ENCODE results near the gene CENPM.

CENPM gene

DNA sequence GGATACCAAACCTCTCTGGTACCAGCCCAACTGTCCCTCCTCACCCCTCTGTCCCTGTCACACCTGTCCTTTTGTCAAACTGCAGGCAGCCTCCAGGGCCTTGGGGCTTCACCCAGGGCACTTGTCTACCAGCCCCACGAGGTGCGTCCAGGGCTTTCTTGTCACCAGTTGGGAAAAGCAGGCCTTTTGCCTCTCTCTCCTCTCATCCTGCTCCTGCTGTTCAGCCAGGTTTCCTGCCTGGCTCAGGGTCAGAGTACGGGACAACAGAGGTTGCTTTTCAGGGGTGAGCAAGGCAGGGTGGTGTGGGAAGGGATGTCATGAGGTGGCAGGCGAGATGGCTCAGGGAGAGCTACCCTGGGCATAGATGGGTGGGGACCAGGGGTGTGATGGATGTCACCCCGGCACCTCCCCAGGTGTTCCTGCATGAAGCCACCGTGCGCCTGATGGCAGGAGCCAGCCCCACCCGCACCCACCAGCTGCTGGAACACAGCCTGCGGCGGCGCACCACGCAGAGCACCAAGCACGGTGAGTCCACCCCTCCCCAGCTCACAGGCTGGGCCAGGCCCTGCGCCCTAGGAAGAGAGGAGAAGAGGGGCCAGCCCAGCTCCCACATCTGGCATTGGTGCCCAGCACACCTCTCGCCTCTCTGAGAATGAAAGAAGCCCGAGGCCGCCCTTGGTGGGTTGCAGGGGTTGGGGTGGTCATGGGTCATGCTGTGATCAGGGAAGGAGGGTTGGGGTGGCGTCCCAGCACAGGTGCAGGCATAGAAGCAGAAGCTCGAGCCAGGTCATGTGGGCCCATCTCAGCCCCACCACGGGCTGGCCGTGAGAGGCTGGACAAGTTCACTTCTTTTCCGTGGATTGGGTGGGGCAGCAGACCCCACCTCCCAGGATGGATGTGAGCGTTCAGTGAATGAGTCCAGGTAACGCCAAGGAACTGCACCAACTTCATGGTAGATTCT is 42.2 kb downstream of the CENPM start:
- H3K36me3 Mint-ChIP-seq: peaks cover 91% of the 10 kb centered on the region
- H3K9me3 Mint-ChIP-seq: no peaks in the 10 kb centered on the region
- H3K27ac Mint-ChIP-seq: peak overlapping the region; percentile 72
- ATAC-seq: no peak
- DNase-seq (ENCODE audit: low spot score in 2 of 2): no peak
- peaks cover 27% of the 10 kb centered on the region for H3K4me1 Mint-ChIP-seq
- no peak overlapping the region for H3K4me3 Mint-ChIP-seq

DNA sequence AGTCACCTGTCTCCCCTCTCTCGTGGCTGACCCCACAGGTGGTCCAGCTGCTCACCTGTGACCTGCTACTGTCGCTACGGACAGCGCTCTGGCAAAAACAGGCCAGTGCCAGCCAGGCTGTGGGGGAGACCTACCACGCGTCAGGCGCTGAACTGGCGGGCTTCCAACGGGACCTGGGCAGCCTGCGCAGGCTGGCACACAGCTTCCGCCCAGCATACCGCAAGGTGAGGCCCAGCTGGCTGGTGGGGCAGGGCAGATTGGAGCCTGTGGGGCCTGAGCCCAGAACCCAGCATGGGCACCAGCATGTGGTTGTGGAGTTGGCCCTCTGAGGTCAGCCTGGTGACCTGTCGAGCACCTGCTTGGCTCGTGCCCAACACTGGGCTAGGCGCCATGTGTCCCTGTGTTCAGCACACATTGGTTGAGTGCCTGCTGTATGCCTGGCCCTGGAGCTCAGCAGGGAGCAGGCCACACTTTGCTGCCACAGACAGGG is 44.0 kb downstream of the CENPM start:
- Mint-ChIP-seq H3K9me3 (no peaks in the 10 kb centered on the region), H3K36me3 (peaks cover 97% of the 10 kb centered on the region), H3K4me3 (no peak overlapping the region), H3K4me1 (peaks cover 11% of the 10 kb centered on the region), H3K27ac (peak overlapping the region; percentile 64)
- DNase-seq (ENCODE audit: low spot score in 2 of 2) (no peak), ATAC-seq (no peak)

DNA sequence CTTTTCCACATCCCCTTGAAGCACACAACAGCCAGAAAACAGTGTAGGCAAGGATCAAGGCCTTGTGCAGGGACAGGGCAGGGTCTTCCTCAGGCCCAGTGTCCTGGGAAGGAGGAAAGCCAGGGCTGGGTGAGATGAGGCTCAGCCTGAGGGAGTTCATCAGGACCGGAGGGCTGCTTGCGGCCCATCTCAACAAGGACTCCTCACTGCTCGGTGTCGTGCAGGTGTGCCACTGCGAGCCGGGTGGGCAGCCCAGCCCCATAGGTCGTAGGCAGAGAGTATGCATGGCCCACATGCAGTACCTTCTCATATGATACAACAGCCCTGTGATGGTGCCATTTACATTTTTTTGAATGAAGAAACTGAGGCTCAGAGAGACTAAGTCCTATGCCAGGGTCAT is 44.9 kb downstream of the CENPM start:
- peak overlapping the region; percentile 64 for H3K27ac Mint-ChIP-seq
- no peaks in the 10 kb centered on the region for H3K9me3 Mint-ChIP-seq
- H3K36me3 Mint-ChIP-seq: peaks cover 97% of the 10 kb centered on the region

DNA sequence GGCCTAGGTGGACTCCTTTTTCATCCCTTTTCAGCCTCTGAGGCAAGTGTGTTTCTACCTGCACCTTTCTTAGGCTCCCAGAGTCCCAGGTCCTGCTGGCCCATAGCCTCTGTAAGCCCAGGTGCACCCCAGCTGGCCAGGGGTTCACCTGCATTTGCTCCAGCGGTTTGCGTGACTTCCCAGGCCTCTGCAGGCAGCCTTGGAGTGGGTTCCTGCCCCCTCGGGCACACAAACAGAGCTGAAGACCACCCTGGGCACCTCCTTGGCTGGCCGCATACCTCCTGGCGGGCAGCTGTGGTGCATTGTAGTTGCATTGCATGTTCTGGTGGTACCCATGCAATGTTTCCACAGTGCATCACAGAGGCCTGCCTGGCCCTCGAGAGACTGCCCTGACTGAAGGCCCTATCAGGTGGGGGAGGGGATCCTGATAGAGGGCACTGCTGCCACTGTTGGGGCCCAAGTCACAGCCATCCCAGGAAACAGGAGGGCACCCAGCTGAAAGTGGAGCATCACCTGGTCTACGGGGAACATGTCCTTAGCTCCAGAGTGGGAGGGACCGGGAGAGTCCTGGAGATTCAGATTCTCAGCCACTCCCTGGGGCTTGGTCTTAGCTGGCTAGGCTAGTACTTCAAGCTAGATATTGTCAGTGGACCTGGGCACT is 46.2 kb downstream of the CENPM start:
- ATAC-seq (no peak), DNase-seq (ENCODE audit: low spot score in 2 of 2) (no peak)
- H3K4me1 Mint-ChIP-seq: peaks cover 10% of the 10 kb centered on the region
- H3K4me3 Mint-ChIP-seq: no peak overlapping the region
- H3K27ac Mint-ChIP-seq: no peak overlapping the region
- H3K9me3 Mint-ChIP-seq: no peaks in the 10 kb centered on the region
- peaks cover 97% of the 10 kb centered on the region for H3K36me3 Mint-ChIP-seq

More for the DNA sequence above, 44.9 kb downstream of the CENPM start:
- H3K4me3 Mint-ChIP-seq: no peak overlapping the region
- DNase-seq (ENCODE audit: low spot score in 2 of 2) (no peak), ATAC-seq (no peak)
- peaks cover 4% of the 10 kb centered on the region for H3K4me1 Mint-ChIP-seq

DNA sequence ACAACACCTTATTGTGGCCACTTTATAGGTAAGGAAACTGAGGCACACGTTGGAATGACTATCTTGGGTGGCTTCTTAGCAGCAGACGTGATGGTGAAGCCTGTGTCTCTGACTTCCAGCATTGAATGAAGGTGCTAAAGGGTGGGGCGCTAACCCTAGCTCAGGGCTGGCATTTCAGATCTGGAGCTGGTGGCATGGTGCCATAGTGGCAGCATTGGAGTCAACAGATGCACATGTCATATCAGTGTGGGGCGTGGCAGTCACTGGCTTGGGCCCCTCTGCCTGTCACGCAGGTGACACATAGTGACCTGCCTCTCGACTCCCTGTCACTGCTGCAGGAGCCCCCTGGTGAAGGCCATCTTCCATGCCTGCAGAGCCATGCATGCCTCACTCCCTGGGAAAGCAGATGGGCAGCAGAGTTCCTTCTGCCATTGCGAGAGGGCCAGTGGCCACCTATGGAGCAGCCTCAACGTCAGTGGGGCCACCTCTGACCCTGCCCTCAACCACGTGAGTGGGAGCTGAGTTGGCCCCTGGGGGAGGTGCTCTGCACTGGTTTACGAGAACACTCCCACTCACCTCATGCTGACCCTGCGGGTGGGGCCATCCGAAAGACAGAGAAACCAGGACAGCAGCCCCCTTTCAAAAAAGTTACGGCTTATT is 46.8 kb downstream of the CENPM start:
- Mint-ChIP-seq H3K4me1 (peaks cover 10% of the 10 kb centered on the region), H3K27ac (peak overlapping the region; percentile 12), H3K9me3 (no peaks in the 10 kb centered on the region), H3K4me3 (no peak overlapping the region), H3K36me3 (peaks cover 97% of the 10 kb centered on the region)
- no peak for ATAC-seq
- no peak for DNase-seq (ENCODE audit: low spot score in 2 of 2)

DNA sequence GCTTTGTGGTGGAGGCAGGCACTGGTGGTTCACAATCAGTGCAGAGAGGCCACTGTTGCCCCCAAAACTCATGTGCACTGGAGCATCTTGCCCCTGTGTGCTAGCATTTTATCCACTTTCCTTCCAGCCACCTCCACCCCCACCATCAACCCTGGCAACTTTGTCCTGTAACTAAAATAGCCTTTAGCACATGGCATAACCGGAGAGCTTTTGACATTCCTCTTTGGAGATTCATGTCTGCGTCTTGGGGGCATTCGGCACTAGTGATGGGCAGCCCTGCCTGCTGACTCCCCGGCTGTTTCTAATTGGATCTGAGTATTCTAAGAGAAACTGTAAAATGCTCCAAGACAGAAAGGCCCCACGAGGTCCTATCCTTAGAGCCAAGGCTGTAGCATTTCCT is 47.8 kb downstream of the CENPM start:
- H3K4me1 Mint-ChIP-seq: peaks cover 10% of the 10 kb centered on the region
- no peak overlapping the region for H3K4me3 Mint-ChIP-seq
- DNase-seq (ENCODE audit: low spot score in 2 of 2) (no peak), ATAC-seq (no peak)
- H3K9me3 Mint-ChIP-seq: no peaks in the 10 kb centered on the region
- H3K27ac Mint-ChIP-seq: no peak overlapping the region
- peaks cover 97% of the 10 kb centered on the region for H3K36me3 Mint-ChIP-seq

DNA sequence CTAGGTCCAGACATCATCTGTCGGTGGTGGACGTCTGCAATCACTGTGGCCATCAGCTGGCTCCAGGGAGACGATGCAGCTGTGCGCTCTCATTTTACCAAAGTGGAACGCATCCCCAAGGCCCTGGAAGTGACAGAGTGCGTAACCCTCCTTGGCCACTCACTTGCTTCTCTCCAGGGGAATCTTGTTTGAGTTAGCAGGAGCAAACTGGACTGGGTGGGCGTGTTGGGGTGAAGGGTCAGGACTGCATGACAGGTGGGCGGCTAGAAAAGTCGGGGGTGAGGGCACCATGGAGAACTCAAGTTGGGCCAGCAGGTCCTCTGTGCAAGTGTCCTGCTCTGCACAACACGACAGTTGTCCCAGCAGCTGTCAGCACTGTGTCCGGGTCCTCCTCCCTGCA is 48.3 kb downstream of the CENPM start:
- DNase-seq (ENCODE audit: low spot score in 2 of 2) (no peak), ATAC-seq (no peak)
- H3K4me3 Mint-ChIP-seq: no peak overlapping the region
- H3K4me1 Mint-ChIP-seq: peaks cover 10% of the 10 kb centered on the region
- peaks cover 97% of the 10 kb centered on the region for H3K36me3 Mint-ChIP-seq
- no peak overlapping the region for H3K27ac Mint-ChIP-seq
- H3K9me3 Mint-ChIP-seq: no peaks in the 10 kb centered on the region

DNA sequence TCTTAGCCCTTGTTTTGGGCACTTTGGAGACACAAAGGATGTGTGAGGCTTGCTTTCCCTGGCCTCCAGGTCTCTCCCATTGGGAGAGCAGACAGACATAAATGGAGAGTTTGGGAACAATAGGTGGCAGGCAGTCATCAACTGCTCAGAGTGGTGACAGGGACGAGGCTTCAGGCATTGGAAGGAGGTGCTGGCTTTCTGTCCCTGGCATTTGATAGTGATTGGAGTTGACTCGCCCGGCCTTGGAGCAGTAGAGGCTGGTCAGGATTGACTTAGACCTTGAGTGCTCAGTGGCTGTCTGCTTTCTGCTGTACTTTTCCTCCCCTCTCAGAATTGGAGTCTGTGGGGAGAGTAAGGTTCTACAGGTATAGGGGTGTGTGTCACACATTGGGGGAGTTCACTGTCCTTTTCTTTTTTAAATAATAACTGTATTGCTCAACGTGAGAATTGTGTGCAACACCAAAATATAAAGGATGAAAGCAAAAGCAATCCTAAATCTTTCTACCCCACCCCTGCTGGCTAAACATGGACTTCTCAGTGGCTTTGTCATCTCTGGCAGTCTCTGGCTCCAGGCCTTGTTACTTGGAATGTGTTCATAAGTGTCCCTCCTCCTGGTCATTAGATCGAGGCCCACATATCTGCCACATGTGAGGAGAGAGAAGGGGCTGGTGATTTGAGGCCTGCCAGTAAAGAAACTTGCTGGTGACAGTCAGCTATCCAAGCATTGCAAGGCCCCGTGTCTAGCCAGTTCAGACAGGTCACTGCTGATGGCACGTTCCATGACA is 53.2 kb downstream of the CENPM start:
- Mint-ChIP-seq H3K36me3 (peaks cover 100% of the 10 kb centered on the region), H3K9me3 (no peaks in the 10 kb centered on the region), H3K4me3 (no peak overlapping the region), H3K27ac (no peak overlapping the region), H3K4me1 (peaks cover 10% of the 10 kb centered on the region)
- DNase-seq (ENCODE audit: low spot score in 2 of 2) (no peak), ATAC-seq (no peak)

DNA sequence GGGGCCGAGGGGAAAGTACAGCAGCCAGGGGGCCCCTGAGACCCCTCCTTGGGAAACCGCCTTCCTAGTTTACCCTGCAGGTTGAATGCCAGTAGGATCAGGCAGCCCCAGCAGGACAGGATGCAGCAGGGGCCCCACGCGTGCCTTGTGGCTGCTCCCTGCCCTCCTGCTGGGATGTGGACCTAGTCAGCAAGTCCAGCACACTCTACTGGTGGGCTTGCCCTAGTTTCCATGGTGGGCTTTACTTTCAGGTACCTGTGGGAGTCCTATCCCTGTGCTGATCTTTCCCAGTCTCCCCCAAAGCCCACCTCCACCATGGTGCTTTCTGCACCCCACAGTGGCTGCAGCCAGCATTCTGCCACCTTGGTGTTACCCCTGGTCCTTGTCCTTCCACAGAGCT is 54.2 kb downstream of the CENPM start:
- H3K4me1 Mint-ChIP-seq: peaks cover 10% of the 10 kb centered on the region
- peaks cover 100% of the 10 kb centered on the region for H3K36me3 Mint-ChIP-seq
- no peak for ATAC-seq
- no peak overlapping the region for H3K4me3 Mint-ChIP-seq
- no peaks in the 10 kb centered on the region for H3K9me3 Mint-ChIP-seq
- peak overlapping the region; percentile 23 for H3K27ac Mint-ChIP-seq
- DNase-seq (ENCODE audit: low spot score in 2 of 2): no peak

DNA sequence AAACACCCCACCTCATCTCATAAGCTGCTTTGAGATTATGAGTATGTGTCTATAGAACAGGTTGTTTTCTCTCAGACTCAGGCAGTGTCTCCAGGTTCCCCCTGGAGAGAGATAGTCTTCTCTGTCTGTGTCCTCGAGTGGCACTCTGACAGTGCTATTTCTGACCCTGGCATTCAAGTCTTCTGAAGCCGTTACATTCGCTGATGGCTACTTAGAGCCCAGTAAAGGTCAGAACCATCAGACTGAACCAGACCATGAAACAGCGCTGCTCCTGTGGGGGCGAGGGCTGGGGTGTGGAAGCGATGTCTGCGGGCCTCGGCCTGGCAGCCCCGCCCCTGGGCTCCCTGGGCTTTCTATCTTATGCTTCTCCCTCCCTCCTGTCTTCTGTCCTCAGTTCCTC is 55.5 kb downstream of the CENPM start:
- ATAC-seq (no peak), DNase-seq (ENCODE audit: low spot score in 2 of 2) (no peak)
- no peaks in the 10 kb centered on the region for H3K9me3 Mint-ChIP-seq
- no peak overlapping the region for H3K27ac Mint-ChIP-seq
- no peak overlapping the region for H3K4me3 Mint-ChIP-seq
- H3K4me1 Mint-ChIP-seq: peaks cover 1% of the 10 kb centered on the region
- H3K36me3 Mint-ChIP-seq: peaks cover 100% of the 10 kb centered on the region
